NCI-H226 (cell line): ENCODE results near the gene UBN2.
A peak's percentile ranks its signal among the peaks of the same experiment; 100 is the strongest.

Experiments
- DNase-seq: peaks from one replicate; pipeline ENCODE4 v3.0.0-alpha.2; 2015

The UBN2 gene

GRCh38 chr7:139232904-139233303, 1.9 kb downstream of the UBN2 start:
- no peak for DNase-seq

- DNase-seq: no peak
Observed at GRCh38 chr7:139241258-139241657, 10.2 kb downstream of the UBN2 start.

- peak; percentile 61 for DNase-seq
Observed at GRCh38 chr7:139242741-139243281, 11.8 kb downstream of the UBN2 start.

- DNase-seq: no peak
Observed at GRCh38 chr7:139245401-139245800, 14.4 kb downstream of the UBN2 start.

- DNase-seq: no peak
Observed at GRCh38 chr7:139246494-139246893, 15.5 kb downstream of the UBN2 start.

- no peak for DNase-seq
Observed at GRCh38 chr7:139246905-139247304, 15.9 kb downstream of the UBN2 start.

GRCh38 chr7:139249179-139249810, 18.3 kb downstream of the UBN2 start:
- no peak for DNase-seq

- no peak for DNase-seq
Observed at GRCh38 chr7:139252451-139252850, 21.4 kb downstream of the UBN2 start.

- DNase-seq: no peak
Observed at GRCh38 chr7:139254281-139254680, 23.2 kb downstream of the UBN2 start.

GRCh38 chr7:139254728-139255127, 23.7 kb downstream of the UBN2 start:
- no peak for DNase-seq

GRCh38 chr7:139255290-139255689, 24.3 kb downstream of the UBN2 start:
- no peak for DNase-seq

- no peak for DNase-seq
Observed at GRCh38 chr7:139259142-139259541, 28.1 kb downstream of the UBN2 start.

- DNase-seq: no peak
Observed at GRCh38 chr7:139264220-139264619, 33.2 kb downstream of the UBN2 start.

GRCh38 chr7:139265673-139266072, 34.6 kb downstream of the UBN2 start:
- no peak for DNase-seq

- DNase-seq: no peak
Observed at GRCh38 chr7:139271718-139272628, 40.9 kb downstream of the UBN2 start.

GRCh38 chr7:139284252-139284896, 53.3 kb downstream of the UBN2 start:
- DNase-seq: no peak

GRCh38 chr7:139286144-139286543, 55.1 kb downstream of the UBN2 start:
- DNase-seq: no peak

GRCh38 chr7:139292821-139293220, 61.8 kb downstream of the UBN2 start:
- DNase-seq: no peak

GRCh38 chr7:139293534-139293933, 62.5 kb downstream of the UBN2 start:
- DNase-seq: no peak

GRCh38 chr7:139294241-139294640, 63.2 kb downstream of the UBN2 start:
- DNase-seq: no peak

- no peak for DNase-seq
Observed at GRCh38 chr7:139294951-139295575, 64.0 kb downstream of the UBN2 start.

- no peak for DNase-seq
Observed at GRCh38 chr7:139297795-139298194, 66.8 kb downstream of the UBN2 start.

- no peak for DNase-seq
Observed at GRCh38 chr7:139299296-139299695, 68.3 kb downstream of the UBN2 start.
